AG04450 (cell line): ENCODE measurements around the gene TTBK1. TPM values are rescaled to one million over a fixed set of nuclear protein-coding genes. Genes with fewer than 3 reads are reported as not detected.
A peak's percentile ranks its signal among the peaks of the same experiment; 100 is the strongest.

ENCODE experiments used
- CTCF ChIA-PET: fragments of 300-600, 350-600 bp; formaldehyde crosslinking; extraction: SDS; loops from one replicate; lab custom pipeline; 2022; ENCODE audit warnings: antibody characterized with exemption, inconsistent platforms; lab: Charles Lee
- POLR2A ChIA-PET: fragments of 350-600 bp; formaldehyde crosslinking; extraction: SDS; loops from one replicate; lab custom pipeline; 2021; ENCODE audit warnings: antibody characterized with exemption, inconsistent platforms; lab: Yijun Ruan, JAX
- DNase-seq: peaks from one replicate; pipeline ENCODE4 v3.0.0-alpha.2; 2011; ENCODE audit warnings: low read depth, low spot score
- H3K27ac ChIP-seq: one replicate; pipeline ENCODE4 v1.5.1; 2012; ENCODE audit warnings: low read depth, low read length, control low read depth
- H3K27me3 ChIP-seq: one replicate; pipeline ENCODE4 v1.6.0; 2012; ENCODE audit warnings: low read length; ENCODE audit not compliant: control insufficient read depth, insufficient read depth
- H3K4me3 ChIP-seq: 2 replicates; pipeline ENCODE4 v1.5.1; 2011; ENCODE audit warnings: mild to moderate bottlenecking, low read depth, low read length, control low read depth
- H3K9me3 ChIP-seq: 2 replicates; pipeline ENCODE4 v1.5.1; 2012; ENCODE audit warnings: low read length; ENCODE audit not compliant: control insufficient read depth, insufficient read depth
- polyA plus RNA-seq: library from polyadenylated mRNA; depleted of rRNA; stranded (reverse); fragments of >200 nt; gene quantifications from 2 replicates; pipeline ENCODE4 v1.2.3, GENCODE V29; 2011
- TF ChIP-seq, protein P1 (sequence below): IDR thresholded peaks from 2 replicates; pipeline ENCODE4 v1.5.1; 2011; ENCODE audit warnings: low read depth, low read length, control low read depth, inconsistent platforms

TTBK1 gene
- polyA plus RNA-seq, 1 experiment: not detected

- Histone ChIP-seq H3K9me3 (no peaks in the 10 kb centered on the region; the same call in 1 of the 2 replicates), H3K27ac (no peak overlapping the region), H3K27me3 (peaks cover 42% of the 10 kb centered on the region), H3K4me3 (no peak overlapping the region)
- ChIA-PET POLR2A (no interaction called here), CTCF (interaction anchor here (1.1 kb wide), 1 partner anchor 81 kb away, joined by 3 read pairs; no protein-coding TSS in a partner anchor)
- no peak for DNase-seq
- TF ChIP-seq, protein P1, sequence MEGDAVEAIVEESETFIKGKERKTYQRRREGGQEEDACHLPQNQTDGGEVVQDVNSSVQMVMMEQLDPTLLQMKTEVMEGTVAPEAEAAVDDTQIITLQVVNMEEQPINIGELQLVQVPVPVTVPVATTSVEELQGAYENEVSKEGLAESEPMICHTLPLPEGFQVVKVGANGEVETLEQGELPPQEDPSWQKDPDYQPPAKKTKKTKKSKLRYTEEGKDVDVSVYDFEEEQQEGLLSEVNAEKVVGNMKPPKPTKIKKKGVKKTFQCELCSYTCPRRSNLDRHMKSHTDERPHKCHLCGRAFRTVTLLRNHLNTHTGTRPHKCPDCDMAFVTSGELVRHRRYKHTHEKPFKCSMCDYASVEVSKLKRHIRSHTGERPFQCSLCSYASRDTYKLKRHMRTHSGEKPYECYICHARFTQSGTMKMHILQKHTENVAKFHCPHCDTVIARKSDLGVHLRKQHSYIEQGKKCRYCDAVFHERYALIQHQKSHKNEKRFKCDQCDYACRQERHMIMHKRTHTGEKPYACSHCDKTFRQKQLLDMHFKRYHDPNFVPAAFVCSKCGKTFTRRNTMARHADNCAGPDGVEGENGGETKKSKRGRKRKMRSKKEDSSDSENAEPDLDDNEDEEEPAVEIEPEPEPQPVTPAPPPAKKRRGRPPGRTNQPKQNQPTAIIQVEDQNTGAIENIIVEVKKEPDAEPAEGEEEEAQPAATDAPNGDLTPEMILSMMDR: no peak
These were observed 62.8 kb downstream of the TTBK1 start for GRCh38 chr6:43306086-43306485.

- ChIA-PET POLR2A (no interaction called here), CTCF (interaction anchor here (1.4 kb wide), 1 partner anchor 27 kb away, joined by 6 read pairs; no protein-coding TSS in a partner anchor)
- Histone ChIP-seq H3K27ac (no peak overlapping the region), H3K27me3 (peaks cover 31% of the 10 kb centered on the region), H3K9me3 (no peaks in the 10 kb centered on the region; the same call in 1 of the 2 replicates), H3K4me3 (no peak overlapping the region)
- TF ChIP-seq, protein P1: no peak
- no peak for DNase-seq
These were observed 64.3 kb downstream of the TTBK1 start for GRCh38 chr6:43307451-43308100.

DNA sequence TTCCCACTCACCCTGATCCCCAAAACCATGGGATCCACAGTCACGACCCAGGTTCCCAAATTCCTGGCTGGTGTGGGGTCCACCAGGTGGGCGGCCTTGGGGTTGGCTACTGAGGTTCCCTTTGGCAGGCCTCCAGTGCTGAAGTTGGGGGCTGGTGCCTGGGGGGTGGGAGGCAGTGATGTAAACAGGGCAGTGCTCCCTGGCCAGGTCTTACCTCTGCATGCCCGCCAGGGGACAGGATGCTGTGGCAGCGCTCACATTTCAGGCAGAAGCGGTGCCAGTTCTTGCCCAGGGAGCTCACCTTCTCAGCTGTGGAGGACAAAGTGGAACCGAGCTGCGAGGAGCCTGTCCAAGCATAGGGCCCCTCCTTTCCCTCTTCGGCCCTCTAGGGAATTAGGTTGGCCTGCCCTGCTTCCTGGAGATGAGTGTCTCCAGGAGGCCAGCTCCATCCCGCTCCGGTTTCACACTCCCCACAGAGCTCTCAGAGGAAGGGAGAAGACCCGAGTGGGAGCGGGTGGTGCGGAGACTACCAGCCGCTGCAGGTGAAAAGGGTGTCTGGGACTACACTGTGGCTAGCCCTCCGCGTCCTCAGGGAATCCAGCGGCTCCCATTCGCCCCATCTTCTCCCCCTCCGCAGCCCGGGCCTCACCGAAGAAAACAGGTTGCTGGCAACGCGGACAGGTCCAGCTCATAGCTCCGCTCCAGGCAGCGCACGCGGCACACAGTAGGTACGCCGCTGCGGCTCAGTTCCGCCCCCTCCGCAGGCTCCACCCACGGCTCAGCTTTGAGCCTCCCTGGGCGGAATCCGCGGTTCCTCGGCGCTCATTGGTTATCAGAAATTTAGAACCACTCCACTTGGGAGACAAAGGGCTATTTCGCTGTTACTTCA lies 65.1 kb downstream of the TTBK1 start, which contains the start of gene CRIP3:
Gene CRIP3, minus strand, starts transcription at position 726 of the 889 bp plus-strand sequence. Its CDS starts 34 bp downstream, at position 692.
- DNase-seq: no peak
- CTCF ChIA-PET: interaction anchor here (1.8 kb wide), 1 partner anchor 27 kb away, joined by 4 read pairs; no protein-coding TSS in a partner anchor
- Histone ChIP-seq H3K27ac (no peak within 1 kb of the TSS), H3K27me3 (peaks cover 36% of the 10 kb centered on the region), H3K4me3 (peak within 1 kb of the TSS; percentile 31), H3K9me3 (no peaks in the 10 kb centered on the region; the same call in 1 of the 2 replicates)
- POLR2A ChIA-PET: no interaction called here
- TF ChIP-seq, protein P1: peak; percentile 33

- POLR2A ChIA-PET: no interaction called here
- Histone ChIP-seq H3K4me3 (peak overlapping the region; percentile 31; the same call in 1 of the 2 replicates), H3K9me3 (no peaks in the 10 kb centered on the region; the same call in 1 of the 2 replicates), H3K27me3 (peaks cover 33% of the 10 kb centered on the region), H3K27ac (no peak overlapping the region)
- TF ChIP-seq, protein P1: no peak
- DNase-seq: no peak
- CTCF ChIA-PET: interaction anchor here (1.8 kb wide), 1 partner anchor 26 kb away, joined by 4 read pairs; no protein-coding TSS in a partner anchor
These were observed 65.8 kb downstream of the TTBK1 start for GRCh38 chr6:43308990-43309477.
